Left lobe of liver (tissue), 2 donors: ENCODE measurements around the gene CLCF1. TPM values are rescaled to one million over a fixed set of nuclear protein-coding genes. Genes with fewer than 3 reads are reported as not detected.

Experiments
- ATAC-seq: fragments of 200-7000 bp; cut with Tn5 transposase; one replicate; pipeline ENCODE4 v1.9.1; 2020; ENCODE audit warnings: mild to moderate bottlenecking, moderate library complexity
- DNase-seq: peaks from one replicate; pipeline ENCODE4 v3.0.0-alpha.2; 2020; ENCODE audit warnings: low spot score
- total RNA-seq: library from RNA; stranded (reverse); gene quantifications from one replicate; pipeline ENCODE4 v1.2.1, GENCODE V29; 2021
- donor health status: DM: no; HTN: no; CAD: no; lungs with moderate emphysema.
- donor health status: DM: no; HTN: yes; CAD: no.

CLCF1 gene
- total RNA-seq, 1 donor from 2014 or later, result 0.43 TPM

- DNase-seq (no peak), ATAC-seq (no peak)
These were observed 23.4 kb upstream of the CLCF1 start for GRCh38 chr11:67396587-67397389.

GRCh38 chr11:67396259-67396581 is 22.8 kb upstream of the CLCF1 start:
- no peak for ATAC-seq
- DNase-seq, result no peak

GRCh38 chr11:67395555-67396258 is 22.3 kb upstream of the CLCF1 start:
- ATAC-seq, result no peak
- DNase-seq, result no peak

- DNase-seq (no peak), ATAC-seq (no peak)
These were observed 20.6 kb upstream of the CLCF1 start for GRCh38 chr11:67393990-67394389.

DNA sequence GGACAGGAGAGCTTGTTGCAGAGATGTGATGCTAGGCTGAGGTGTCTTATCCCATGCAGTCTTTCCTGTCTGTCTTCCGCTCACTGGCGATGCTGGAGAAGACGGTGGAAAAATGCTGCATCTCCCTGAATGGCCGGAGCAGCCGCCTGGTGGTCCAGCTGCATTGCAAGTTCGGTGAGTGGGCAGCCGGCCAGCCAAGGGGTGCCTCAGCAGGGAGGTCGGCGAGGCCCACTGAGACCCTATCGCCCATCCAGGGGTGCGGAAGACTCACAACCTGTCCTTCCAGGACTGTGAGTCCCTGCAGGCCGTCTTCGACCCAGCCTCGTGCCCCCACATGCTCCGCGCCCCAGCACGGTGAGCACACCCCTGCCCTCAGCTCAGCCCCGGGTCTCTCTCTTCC is 20.0 kb upstream of the CLCF1 start:
- ATAC-seq (no peak), DNase-seq (no peak)

DNA sequence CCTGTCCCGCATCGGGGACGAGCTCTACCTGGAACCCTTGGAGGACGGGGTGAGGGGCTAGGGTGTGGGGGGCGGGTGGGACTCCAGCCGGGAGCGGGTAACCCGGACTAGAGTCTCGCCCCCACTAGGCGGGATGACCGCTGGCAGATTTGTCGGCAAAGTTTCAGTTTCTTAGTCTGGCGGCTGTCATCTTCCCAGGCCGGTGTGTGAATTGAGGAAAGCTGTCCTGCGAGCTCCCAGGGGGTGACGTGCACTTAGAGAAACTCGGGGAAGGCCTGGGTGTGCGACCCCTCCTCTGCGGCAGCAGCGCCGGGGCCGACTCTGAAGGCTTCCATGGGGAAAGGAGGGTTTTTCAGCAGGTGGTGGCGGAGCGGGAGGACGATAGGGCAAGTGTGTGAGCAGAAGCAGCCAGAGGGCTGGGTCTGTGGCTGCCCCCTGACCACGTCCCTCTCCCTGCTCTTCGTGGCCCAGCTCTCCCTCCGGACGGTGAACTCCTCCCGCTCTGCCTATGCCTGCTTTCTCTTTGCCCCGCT is 18.9 kb upstream of the CLCF1 start:
- peak; percentile 11 for ATAC-seq
- DNase-seq, result no peak

- DNase-seq, result peak; percentile 97
- ATAC-seq, result peak; percentile 89
These were observed 18.1 kb upstream of the CLCF1 start, which contains the start of gene RAD9A for GRCh38 chr11:67391304-67392182. TSS of gene RAD9A (plus strand) at chr11:67391986. CDS start at chr11:67392045, 59 bp downstream.

GRCh38 chr11:67390947-67391303 is 17.5 kb upstream of the CLCF1 start:
- no peak for ATAC-seq
- no peak for DNase-seq

DNA sequence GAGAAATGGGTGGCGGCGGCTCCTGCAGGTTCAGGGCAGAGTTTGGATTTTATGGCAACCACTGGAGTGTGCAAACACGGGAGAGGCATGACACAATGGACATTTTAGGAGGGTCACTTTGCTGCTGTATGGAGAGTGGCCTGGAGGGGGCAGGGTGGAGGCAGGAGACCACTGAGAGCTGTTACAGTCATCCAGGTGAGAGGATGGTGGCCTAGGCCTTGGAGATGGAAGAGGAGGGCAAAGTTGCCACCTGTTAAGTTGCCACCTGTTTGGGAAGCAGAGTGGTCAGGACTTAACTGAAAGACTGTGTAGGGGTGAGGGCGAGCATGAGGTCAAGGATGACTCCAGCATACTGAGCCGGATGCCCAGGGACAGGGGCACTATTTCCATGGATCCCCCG is 16.1 kb upstream of the CLCF1 start:
- peak; percentile 32 for ATAC-seq
- DNase-seq, result no peak

- no peak for DNase-seq
- no peak for ATAC-seq
These were observed 14.1 kb upstream of the CLCF1 start for GRCh38 chr11:67387518-67387917.

- DNase-seq, result no peak
- no peak for ATAC-seq
These were observed 13.7 kb upstream of the CLCF1 start for GRCh38 chr11:67387069-67387468.

GRCh38 chr11:67384851-67385366 is 11.5 kb upstream of the CLCF1 start:
- no peak for ATAC-seq
- no peak for DNase-seq

DNA sequence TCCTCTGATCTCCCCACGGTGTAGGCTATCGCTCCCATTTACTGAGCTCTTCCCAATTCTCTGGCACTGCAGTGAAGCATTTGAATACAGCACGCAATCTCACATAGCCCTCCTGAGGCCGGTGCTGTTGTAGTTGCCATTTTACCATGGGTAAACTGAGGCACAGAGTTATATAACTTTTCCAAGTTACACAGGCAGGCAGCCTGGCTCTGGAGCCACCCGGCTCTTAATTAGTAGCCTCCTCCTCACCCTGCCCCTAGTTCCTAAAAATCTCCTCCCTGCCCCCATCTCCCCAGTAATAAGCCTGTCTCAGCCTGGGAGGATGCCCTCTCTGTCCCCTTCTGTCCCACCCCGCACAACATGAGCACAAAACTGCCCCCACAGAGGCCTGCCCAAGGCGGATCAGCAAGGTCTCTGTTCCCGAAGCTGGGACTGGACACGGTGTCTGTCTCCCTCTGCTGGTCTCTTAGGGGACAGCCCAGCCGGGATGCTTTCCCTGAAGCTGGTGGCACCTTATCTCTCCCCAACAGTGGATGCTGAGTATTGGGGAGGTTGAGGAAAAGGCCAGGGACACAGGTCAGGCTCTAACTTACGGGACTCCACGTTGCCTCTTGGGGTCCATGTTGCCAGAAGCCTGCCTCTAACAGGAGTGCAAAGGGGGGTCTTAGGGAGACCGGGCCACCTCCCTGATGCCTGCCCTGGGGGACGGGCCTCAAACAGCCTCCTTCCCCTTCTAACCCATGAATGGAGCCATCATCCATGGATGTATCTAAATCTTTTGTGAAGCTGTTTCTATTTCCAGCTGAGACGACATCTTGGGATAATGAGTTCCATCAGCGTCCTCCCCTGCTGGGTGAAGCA is 9.1 kb upstream of the CLCF1 start:
- peak; percentile 80 for DNase-seq
- ATAC-seq, result peak; percentile 96

- no peak for DNase-seq
- no peak for ATAC-seq
These were observed 8.0 kb upstream of the CLCF1 start for GRCh38 chr11:67381244-67381972.

- DNase-seq (no peak), ATAC-seq (no peak)
These were observed 6.0 kb upstream of the CLCF1 start for GRCh38 chr11:67379061-67380058.

- ATAC-seq, result no peak
These were observed 5.1 kb upstream of the CLCF1 start for GRCh38 chr11:67378544-67378943.

GRCh38 chr11:67376873-67377808 is 3.7 kb upstream of the CLCF1 start:
- ATAC-seq (no peak), DNase-seq (no peak)

More at GRCh38 chr11:67378544-67378943, 5.1 kb upstream of the CLCF1 start:
- DNase-seq, result no peak
